ENCODE measurements around the gene PPME1.

PPME1 gene

DNA sequence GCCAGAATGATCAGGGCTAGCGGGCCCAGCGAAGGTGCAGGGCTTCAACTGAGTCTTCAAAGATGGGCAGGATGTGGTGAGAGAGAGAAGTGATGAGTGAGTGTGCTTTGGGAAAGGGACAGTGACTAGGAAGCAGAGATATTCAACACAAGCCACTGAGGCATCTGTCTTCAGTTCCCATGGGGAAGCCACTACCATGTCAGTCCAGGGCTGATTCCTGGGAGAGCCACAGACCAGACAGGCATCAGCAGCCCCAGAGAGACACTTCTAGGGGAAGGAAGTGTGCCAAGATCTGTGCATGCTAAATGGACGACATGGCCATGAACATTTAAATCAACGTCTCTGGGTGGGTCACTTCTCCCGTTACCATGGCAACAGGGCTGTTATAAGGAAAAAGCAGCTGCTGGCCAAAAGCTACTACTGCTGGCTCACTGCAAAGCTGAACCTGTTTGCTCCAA, 111.9 kb downstream of the PPME1 start:
- DNase-seq (ENCODE audit: low spot score), result no peak

GRCh38 chr11:74283580-74284180, 112.6 kb downstream of the PPME1 start:
- DNase-seq (ENCODE audit: low spot score), result no peak

- no peak for DNase-seq (ENCODE audit: low spot score)
Measured at GRCh38 chr11:74284466-74284865, 113.4 kb downstream of the PPME1 start.

GRCh38 chr11:74288161-74288560, 117.1 kb downstream of the PPME1 start:
- no peak for DNase-seq (ENCODE audit: low spot score)

DNA sequence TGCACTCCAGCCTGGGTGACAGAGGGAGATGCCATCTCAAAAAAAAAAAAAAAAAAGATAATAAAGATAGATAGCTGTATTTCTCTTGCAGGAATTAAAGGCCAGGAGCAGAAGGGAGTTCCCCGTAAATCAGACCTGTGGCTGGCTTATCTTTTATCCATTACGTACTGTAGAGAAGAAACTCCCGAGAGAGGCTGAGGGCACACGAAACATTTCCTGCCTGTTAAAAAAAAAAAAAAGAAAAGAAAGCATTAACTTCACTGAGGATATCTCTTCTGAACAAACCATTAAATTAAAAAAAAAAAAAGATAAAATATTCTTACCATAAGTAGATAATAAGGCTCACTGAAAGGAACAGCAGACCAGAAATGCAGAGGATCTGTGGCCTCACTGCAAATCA, 117.8 kb downstream of the PPME1 start:
- no peak for DNase-seq (ENCODE audit: low spot score)

- DNase-seq (ENCODE audit: low spot score), result no peak
Measured at GRCh38 chr11:74297484-74297883, 126.4 kb downstream of the PPME1 start.

DNA sequence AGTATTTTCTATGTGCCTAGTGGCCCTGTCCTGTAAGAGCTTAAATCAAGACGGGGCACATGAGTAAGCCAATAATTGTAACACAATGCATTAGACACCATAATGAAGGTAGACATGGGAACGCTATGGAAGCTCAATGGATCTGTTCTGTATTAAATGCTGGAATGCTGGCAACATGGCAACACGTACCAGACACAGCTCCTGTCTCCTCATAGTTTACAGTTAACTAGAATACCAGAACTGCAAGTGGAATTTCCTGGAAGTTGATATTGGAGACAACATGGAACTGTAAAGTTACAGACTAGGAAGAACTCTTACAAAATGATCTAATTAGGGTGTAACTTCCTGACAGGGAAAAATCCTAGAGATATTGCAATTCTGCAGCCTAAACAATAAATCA, 127.9 kb downstream of the PPME1 start:
- no peak for DNase-seq (ENCODE audit: low spot score)

Data from putamen (tissue), 1 donor.